HG03066 (cell line): ENCODE data around the gene HAGH.
"Not testable (repeated sequence)": the region's sequence is repeated elsewhere in the genome, so short reads cannot be mapped to it uniquely, and the experiment has no call there.

Experiments used
- ATAC-seq: cut with Tn5 transposase; IDR thresholded peaks from one replicate; pipeline ENCODE4 v1.9.1; 2021; ENCODE audit warnings: low read depth; ENCODE audit not compliant: unreplicated experiment

Gene HAGH

GRCh38 chr16:1826691-1827573 lies at the start of gene HAGH, which contains the start of gene FAHD1:
Gene HAGH (minus strand): TSS chr16:1826825. CDS start chr16:1826787, 38 bp downstream.
Gene FAHD1 (plus strand): TSS chr16:1827206. CDS start chr16:1827239, 33 bp downstream.
- ATAC-seq: peak; percentile 85

- not testable (repeated sequence) for ATAC-seq
Observed at GRCh38 chr16:1876066-1876465, 49.4 kb upstream of the HAGH start.

- no peak for ATAC-seq
Observed at GRCh38 chr16:1874854-1875253, 48.2 kb upstream of the HAGH start.

GRCh38 chr16:1871974-1872635 lies 45.5 kb upstream of the HAGH start, which contains the start of gene MEIOB:
Gene MEIOB (minus strand): TSS chr16:1872164. CDS start chr16:1868175, 3,989 bp downstream.
- ATAC-seq: no peak

- ATAC-seq: no peak
Observed at GRCh38 chr16:1870365-1871082, 43.9 kb upstream of the HAGH start.

GRCh38 chr16:1865902-1866690 lies 39.5 kb upstream of the HAGH start:
- ATAC-seq: no peak

GRCh38 chr16:1863681-1864460 lies 37.2 kb upstream of the HAGH start:
- ATAC-seq: no peak

GRCh38 chr16:1862394-1862793 lies 35.8 kb upstream of the HAGH start:
- ATAC-seq: no peak

- ATAC-seq: no peak
Observed at GRCh38 chr16:1861730-1862129, 35.1 kb upstream of the HAGH start.

GRCh38 chr16:1859650-1860049 lies 33.0 kb upstream of the HAGH start:
- no peak for ATAC-seq

- ATAC-seq: no peak
Observed at GRCh38 chr16:1858189-1858865, 31.7 kb upstream of the HAGH start.

- ATAC-seq: no peak
Observed at GRCh38 chr16:1857433-1858097, 30.9 kb upstream of the HAGH start.

- no peak for ATAC-seq
Observed at GRCh38 chr16:1851793-1852192, 25.2 kb upstream of the HAGH start.

- ATAC-seq: no peak
Observed at GRCh38 chr16:1850981-1851380, 24.4 kb upstream of the HAGH start.

GRCh38 chr16:1846416-1846815 lies 19.8 kb upstream of the HAGH start:
- no peak for ATAC-seq

GRCh38 chr16:1845985-1846384 lies 19.4 kb upstream of the HAGH start:
- ATAC-seq: no peak

GRCh38 chr16:1839554-1839953 lies 12.9 kb upstream of the HAGH start:
- no peak for ATAC-seq

GRCh38 chr16:1834096-1834495 lies 7.5 kb upstream of the HAGH start:
- no peak for ATAC-seq
